NCI-H1436 treated with DMSO at 0.1 percent for 48 hours (cell line): ENCODE measurements around the gene CPHXL2.

Experiments
- DNase-seq: peaks from one replicate; lab custom pipeline; 2025; lab: John Stamatoyannopoulos, UW

CPHXL2 gene

GRCh38 chr16:75676909-75677308 lies at the start of gene CPHXL2:
Gene CPHXL2 (minus strand): TSS chr16:75677009. CDS start chr16:75676999, 10 bp downstream.
- DNase-seq: no peak

GRCh38 chr16:75726390-75726789 lies 49.6 kb upstream of the CPHXL2 start, which contains the start of gene CPHXL:
Gene CPHXL (minus strand): TSS chr16:75726490. CDS start chr16:75726442, 48 bp downstream.
- no peak for DNase-seq

DNA sequence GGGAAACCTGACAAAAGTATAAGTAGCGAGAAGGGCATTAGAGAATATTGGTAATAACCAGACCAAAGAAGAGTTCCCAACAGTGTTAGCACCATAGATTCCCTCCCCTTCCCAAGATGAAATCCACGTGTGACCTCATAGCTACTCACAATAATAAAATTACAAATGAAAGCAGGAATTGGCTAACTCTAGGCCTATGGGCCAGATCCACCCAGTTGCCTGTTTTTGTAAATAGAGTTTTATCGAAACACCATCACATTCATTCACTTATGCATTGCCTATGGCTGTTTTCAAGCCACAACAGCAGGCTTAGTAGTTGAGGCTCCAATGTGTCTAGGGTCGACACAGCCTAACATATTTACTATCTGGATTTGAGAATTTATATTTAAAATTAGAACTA lies 41.6 kb upstream of the CPHXL2 start:
- no peak for DNase-seq

GRCh38 chr16:75714661-75715060 lies 37.9 kb upstream of the CPHXL2 start:
- no peak for DNase-seq

GRCh38 chr16:75710344-75710743 lies 33.5 kb upstream of the CPHXL2 start:
- DNase-seq: no peak

- no peak for DNase-seq
These were observed 26.5 kb upstream of the CPHXL2 start for GRCh38 chr16:75703306-75703705.

- DNase-seq: no peak
These were observed 25.4 kb upstream of the CPHXL2 start for GRCh38 chr16:75702242-75702641.

- no peak for DNase-seq
These were observed 24.6 kb upstream of the CPHXL2 start, which contains the start of gene DUXB for GRCh38 chr16:75701361-75701760. Gene DUXB (minus strand): TSS chr16:75701461. CDS start chr16:75701418, 43 bp downstream.

GRCh38 chr16:75697571-75697970 lies 20.8 kb upstream of the CPHXL2 start:
- DNase-seq: no peak

DNA sequence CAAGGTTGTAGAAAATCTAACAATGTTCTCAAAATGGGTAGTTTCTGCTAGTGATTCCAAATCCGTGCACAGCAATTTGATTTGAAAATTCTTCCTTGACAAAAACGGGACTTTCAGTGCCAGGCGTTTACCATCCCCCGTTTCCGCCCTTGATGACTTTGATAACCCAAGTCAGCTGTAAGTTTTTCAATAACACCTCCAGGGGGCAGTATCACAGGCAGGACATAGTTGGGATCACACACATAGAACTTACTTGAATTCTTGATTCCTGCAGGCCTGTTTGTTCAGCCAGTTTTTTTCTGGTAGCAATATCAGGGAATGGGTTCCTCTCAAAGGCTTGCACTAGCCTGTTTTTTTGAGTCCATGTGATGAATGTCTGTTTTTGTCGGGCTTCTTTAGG lies 18.9 kb upstream of the CPHXL2 start:
- no peak for DNase-seq

DNA sequence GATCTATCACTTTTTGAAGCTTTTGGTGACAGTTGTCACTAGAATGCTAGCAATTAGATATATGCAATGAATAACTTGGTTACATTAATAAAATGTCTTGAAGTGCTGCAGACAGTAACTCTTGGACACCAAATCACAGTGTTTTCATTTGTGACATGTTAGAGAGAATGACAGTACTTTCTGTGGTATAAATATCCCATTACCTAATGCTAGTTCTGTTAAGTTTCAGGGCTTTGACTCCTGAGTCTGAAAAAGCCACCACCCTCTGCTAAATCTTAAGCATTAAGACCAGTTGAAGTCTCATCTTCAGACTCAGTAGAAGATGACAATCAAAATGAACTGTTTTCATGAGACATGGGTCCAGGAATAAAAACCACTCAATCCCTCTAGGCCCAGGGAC lies 10.6 kb upstream of the CPHXL2 start:
- no peak for DNase-seq

DNA sequence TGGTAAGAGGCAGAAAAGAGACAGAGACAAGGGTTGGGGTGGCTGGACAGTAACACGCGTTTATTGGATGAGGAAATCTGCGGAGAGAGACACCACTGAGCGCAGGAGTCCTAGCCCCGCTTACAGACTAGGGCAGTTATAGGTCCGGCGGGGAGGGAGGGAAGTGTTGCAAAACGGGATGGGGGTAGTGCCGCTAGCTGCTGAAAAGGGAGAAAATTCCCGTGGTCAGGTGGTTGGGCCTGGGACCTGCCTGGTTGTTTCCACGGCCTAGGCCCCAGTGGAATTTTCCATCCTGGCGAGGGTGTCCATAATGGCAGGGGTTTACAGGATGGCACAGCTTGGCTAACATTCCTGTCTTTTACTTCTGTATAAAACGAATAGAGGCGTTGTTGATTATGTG lies 5.5 kb upstream of the CPHXL2 start:
- DNase-seq: no peak

- no peak for DNase-seq
These were observed 2.6 kb upstream of the CPHXL2 start for GRCh38 chr16:75679366-75679765.

DNA sequence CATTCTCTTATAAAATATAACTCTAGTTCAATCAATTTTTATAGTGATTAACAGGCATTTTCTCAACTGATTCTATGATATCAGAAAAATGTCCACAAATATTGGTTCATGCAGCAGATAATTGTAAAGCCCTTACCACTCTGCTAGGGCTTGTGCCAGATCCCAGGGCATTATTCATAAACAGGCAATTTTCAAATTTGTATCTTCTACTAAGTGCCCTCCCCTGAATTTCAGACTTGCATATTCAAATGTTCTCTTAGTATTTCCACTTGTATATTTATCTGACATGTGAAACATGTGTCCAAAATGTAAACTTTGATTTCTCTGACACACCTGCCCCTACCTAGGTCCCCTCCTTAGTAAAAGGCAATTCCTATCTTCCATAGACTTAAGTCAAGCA lies 9.3 kb downstream of the CPHXL2 start:
- DNase-seq: no peak

DNA sequence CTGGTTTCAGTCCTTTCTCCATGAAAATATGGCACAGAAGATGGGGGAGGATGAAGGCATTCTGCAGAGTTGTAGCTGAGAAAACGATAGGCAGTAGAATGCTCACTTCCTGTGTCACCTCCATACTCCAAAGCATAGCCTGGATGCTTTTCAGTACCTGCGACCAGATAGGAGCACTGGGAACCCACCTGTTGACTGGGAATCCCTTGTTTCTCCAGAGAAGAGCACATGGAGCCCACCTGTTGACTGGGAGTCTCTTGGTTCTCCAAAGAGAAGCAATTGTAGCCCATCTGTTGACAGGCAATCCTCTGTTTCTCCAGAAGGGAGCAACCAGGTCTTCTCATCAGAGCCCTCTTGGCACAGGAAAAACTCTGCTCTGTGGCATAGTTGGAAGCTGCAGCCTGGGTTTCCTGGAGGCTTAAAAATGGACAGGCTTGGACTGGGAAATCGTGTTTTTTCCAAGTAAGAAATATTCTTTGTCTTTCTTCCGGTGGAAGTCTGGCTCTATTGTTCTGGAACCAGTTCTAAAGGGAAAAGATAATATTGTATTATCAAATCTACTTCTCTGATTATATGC lies 16.0 kb downstream of the CPHXL2 start:
- DNase-seq: no peak

GRCh38 chr16:75660321-75660720 lies 16.5 kb downstream of the CPHXL2 start:
- DNase-seq: no peak

DNA sequence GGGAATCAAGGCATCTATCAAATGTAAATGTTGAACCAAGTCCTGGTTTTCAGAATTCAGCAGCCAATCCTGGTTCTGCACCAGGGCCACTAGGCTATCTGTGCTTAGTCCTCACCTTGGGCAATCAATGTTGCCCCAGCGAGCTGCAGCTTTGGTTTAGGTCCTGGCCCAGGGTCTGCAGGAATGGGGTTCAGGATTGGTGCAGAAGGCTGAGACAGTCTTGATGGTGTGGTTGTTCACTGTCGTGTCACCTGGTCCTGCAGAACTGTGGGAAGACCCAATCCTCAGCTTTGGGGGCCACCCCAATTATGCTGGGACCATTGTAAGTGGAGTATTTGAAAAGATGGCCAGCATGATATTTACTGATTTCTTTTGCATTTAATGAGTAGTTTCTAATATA lies 18.6 kb downstream of the CPHXL2 start:
- DNase-seq: no peak

- DNase-seq: no peak
These were observed 22.9 kb downstream of the CPHXL2 start for GRCh38 chr16:75653922-75654321.

GRCh38 chr16:75648265-75649076 lies 28.3 kb downstream of the CPHXL2 start:
- DNase-seq: peak; percentile 15

GRCh38 chr16:75647492-75648264 lies 29.1 kb downstream of the CPHXL2 start, which contains the start of the genes KARS1 and TERF2IP:
Gene KARS1 (minus strand): TSS chr16:75647665. CDS start chr16:75647639, 26 bp downstream.
Gene TERF2IP (plus strand): TSS chr16:75647773. CDS start chr16:75647883, 110 bp downstream.
- peak; percentile 65 for DNase-seq

- no peak for DNase-seq
These were observed 29.7 kb downstream of the CPHXL2 start for GRCh38 chr16:75647112-75647491.

GRCh38 chr16:75644240-75645012 lies 32.4 kb downstream of the CPHXL2 start:
- no peak for DNase-seq
